HG03139 (cell line): Measurements from ENCODE around the gene ADM.
A peak's percentile ranks its signal among the peaks of the same experiment; 100 is the strongest.

Experiments used
- ATAC-seq: cut with Tn5 transposase; IDR thresholded peaks from one replicate; pipeline ENCODE4 v1.9.1; 2021; ENCODE audit not compliant: unreplicated experiment

ADM gene

DNA sequence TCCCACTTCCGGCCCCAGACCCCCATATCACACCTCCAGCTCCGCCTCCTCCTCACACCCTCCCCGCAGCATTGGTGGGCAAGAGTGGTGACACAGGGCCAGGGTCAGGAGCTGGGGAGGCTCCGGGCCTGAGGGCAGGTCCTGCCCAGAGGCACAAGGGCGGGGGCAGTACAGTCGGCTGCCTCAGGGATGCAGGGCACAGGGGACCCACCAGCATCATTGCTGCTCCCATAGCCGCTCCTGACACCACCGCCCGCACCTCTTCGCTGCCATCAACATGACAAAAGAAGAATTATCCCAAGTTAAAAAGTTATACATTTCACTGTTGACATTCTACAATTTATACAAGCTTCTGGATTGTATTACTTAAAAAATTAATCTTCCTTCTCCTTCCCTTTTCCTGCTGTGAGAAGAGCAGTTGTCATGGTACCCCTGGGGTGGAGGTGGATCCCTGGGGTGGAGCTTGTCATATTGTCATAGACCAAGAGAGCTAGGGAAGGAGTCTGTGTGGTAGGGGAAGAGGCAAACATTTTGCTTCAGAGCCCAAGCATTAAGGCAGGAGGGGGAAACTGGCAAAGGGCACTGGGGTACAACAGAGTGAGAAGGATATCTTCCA, 15.0 kb upstream of the ADM start:
- ATAC-seq, result no peak

- ATAC-seq, result no peak
Measured at GRCh38 chr11:10291801-10292638, 12.9 kb upstream of the ADM start.

GRCh38 chr11:10293423-10294289, 11.2 kb upstream of the ADM start, which contains the start of gene SBF2:
SBF2 (minus strand) TSS chr11:10294219; CDS start chr11:10294069, 150 bp downstream.
- ATAC-seq, result no peak

DNA sequence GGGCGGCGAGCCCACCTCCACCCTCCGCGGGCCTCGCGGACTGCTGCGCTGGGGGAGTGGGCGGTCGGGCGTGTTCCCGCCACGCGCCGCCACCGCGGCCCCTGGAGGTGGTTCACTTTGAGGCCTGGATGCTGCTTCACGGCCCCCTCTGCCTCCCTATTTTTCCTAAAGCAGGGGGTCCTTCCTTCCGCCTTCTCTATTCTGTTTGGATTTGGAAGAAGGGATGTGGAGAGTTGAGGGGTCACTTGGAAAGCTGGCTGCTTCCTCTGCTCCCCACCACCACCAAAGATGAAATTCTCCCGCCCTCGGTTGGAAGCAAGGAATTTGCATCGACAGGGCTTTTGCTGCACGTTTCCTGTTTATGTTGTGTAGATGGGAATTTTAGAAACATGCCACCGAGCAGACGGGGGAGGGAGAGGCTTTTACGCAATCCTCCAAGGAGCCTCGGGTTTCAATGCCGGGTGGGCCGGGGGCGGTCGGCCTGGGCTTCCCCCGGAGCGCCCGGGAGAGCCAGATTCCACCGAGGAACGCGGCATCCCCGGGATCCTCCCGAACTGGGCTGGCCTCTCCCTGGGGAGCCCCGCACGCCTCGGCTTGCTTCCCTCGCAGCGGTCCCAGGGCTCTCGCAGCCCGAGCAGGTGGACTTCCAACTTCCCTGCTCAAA, 10.5 kb upstream of the ADM start:
- no peak for ATAC-seq

GRCh38 chr11:10295064-10295901, 9.6 kb upstream of the ADM start:
- no peak for ATAC-seq

GRCh38 chr11:10298342-10298741, 6.5 kb upstream of the ADM start:
- ATAC-seq, result peak; percentile 92

- ATAC-seq, result no peak
Measured at GRCh38 chr11:10301656-10302358, 3.1 kb upstream of the ADM start.

DNA sequence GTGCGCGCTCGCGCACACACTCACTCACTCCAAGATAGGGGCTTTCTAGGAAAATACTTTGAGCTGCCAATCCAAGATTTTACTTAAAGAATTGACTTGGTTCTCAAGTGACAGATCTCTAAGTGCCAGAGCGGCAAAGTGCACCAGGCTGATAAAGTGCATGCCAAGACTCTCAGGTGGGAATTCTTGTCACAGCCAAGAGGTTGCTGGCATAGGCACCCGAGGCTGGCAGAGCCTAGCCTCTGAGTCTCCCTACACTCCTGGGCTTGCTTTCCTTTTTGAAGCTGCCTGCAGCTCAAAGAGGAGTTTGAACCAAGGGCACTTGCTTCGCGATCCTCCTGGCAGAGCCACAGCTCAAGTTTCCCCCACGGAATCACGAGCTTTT, 2.5 kb upstream of the ADM start:
- ATAC-seq, result no peak

DNA sequence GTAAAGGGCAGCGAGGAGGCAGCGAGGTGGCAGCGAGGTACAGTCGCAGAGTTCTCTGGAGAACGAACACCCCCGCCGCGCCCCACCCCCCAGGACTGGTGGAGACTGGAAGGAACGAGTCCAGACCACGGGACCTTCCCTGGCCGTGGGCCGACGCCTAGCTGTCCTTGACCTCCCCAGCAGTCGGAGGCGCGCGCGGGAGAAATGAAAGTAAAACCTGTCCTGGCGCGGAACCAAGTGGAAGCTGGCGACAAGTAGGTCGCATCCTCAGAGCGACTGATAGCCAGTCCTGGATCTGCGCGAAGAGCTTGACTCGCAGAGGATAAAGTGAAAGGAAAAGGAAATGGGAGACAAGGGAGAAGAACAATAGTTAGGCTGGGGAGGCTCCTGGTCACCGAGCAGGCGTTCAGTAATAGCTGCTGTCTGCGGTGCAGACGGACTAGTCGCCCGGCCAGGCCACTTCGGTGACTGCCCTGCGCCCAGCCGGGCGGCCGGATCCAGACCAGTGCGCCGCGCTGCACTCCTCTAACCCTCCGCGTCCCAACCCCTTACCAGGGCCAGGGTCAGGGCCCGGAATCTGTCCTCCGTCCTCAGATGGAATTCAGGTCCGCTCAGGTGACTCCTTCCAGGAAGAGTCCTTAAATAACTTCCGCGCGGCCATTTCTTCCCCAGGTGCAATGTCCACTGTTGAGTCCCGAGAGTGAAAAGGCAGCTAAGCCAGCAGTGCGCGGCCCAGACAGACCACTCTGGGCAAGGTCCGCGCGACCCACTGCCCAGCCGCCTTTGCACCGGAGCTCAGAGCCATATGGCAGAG, 1.9 kb upstream of the ADM start:
- ATAC-seq, result no peak

DNA sequence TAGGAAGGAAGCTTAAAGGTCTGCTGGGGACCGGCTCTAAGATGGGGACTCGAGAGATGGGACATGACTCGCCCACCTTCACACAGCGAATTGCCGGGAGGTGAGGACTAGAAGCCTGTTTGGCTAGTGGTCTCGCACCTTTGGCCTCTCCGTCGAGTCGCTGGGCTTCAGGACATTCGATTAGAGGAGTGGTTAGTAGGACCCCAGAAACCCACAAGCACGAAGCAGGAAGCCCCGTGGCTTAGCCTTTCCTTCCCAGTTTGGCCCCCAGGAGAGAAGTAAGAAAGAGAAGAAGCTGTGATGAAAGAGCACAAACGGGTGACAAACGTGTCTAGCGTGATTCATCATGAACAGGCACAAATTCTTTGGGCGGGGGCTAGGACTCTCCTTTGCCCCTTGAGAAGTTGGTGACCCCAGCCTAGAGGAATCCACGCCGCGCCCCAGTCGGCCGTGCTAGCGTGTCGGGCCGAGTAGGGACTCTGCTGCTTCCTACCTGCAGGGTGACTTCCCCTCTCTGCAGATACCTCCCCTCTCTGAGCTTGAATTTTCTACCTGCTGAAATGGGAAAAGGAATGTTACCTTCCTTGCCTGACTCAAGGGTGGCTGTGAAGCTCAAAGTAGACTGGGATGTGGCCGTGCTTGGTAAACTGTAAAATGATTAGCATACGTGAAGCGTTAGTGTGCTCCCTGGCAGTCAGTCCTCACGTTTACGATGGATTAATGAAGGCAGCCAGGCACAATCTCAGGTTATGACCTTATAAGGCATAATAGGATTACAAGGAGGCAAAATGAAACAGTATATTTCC, 1.1 kb upstream of the ADM start:
- no peak for ATAC-seq

- no peak for ATAC-seq
Measured at GRCh38 chr11:10305262-10305963, 540 bp downstream of the ADM start.

DNA sequence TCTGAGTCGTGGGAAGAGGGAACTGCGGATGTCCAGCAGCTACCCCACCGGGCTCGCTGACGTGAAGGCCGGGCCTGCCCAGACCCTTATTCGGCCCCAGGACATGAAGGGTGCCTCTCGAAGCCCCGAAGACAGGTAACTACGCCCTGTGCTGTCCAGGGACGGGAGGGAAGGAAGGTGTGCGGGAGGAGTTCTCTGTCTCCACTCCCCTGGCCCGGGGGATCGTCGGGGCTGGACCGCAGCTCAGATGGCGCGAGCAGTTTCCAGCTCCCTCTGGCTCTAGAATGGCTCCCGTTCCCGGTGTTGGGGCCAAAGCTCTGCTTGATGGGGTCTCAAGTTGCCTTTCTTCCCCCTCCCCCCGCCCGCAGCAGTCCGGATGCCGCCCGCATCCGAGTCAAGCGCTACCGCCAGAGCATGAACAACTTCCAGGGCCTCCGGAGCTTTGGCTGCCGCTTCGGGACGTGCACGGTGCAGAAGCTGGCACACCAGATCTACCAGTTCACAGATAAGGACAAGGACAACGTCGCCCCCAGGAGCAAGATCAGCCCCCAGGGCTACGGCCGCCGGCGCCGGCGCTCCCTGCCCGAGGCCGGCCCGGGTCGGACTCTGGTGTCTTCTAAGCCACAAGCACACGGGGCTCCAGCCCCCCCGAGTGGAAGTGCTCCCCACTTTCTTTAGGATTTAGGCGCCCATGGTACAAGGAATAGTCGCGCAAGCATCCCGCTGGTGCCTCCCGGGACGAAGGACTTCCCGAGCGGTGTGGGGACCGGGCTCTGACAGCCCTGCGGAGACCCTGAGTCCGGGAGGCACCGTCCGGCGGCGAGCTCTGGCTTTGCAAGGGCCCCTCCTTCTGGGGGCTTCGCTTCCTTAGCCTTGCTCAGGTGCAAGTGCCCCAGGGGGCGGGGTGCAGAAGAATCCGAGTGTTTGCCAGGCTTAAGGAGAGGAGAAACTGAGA, 1.4 kb downstream of the ADM start:
- ATAC-seq, result no peak

DNA sequence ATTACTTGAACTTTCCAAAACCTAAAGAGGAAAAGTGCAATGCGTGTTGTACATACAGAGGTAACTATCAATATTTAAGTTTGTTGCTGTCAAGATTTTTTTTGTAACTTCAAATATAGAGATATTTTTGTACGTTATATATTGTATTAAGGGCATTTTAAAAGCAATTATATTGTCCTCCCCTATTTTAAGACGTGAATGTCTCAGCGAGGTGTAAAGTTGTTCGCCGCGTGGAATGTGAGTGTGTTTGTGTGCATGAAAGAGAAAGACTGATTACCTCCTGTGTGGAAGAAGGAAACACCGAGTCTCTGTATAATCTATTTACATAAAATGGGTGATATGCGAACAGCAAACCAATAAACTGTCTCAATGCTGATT, 2.1 kb downstream of the ADM start:
- no peak for ATAC-seq

- ATAC-seq, result peak; percentile 57
Measured at GRCh38 chr11:10307400-10308200, 2.7 kb downstream of the ADM start.

DNA sequence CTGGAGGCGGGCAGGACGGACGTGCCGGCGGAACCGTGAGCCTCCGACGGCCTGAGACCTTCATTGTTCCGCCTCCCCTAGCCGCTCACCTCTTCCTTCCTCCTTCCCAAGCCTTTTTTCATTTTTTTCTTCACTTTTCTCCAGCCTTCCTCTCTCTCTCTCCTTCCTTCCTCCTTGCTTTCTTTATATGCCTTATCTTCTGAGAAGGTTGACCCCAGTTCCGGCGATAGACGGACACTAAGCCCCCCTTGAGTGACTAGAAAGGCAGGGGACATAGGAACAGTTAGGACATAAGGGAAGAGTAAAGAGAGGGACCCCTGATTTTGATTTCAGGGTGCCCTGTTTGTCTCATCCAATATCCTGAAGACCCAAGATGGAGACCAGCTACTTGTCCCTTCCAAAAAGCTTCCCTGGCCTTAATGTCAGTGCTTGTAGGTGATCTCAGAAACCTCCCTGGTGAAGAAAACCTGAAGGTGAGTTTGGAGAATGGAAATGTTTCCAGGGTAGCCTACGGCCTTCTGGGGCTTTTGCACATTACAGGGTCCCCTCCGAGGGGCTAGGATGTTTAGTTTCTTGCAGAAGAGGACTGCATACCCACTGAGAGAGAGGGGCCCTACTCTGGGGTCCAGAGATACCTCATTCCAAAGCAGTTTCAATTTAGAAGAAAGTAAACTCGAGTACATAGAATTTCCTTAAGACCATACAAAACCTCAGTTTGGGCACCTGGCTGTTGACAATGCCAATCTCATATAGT, 3.5 kb downstream of the ADM start:
- ATAC-seq, result no peak
